WTC11 (cell line): ENCODE results near the gene PGAP6.

ENCODE experiments used
- ETV6 ChIP-seq: sonication (generic); formaldehyde crosslinking; IDR thresholded peaks from 2 replicates; pipeline ENCODE4 v1.8.1; 2022; ENCODE audit warnings: mild to moderate bottlenecking, missing genetic modification reagents
- JUN ChIP-seq: sonication (generic); formaldehyde crosslinking; IDR thresholded peaks from 2 replicates; pipeline ENCODE4 v1.8.0; 2023; ENCODE audit warnings: mild to moderate bottlenecking, missing genetic modification reagents
- NFYB ChIP-seq: sonication (generic); formaldehyde crosslinking; conservative IDR thresholded peaks from 2 replicates; pipeline ENCODE4 v1.8.0; 2022; ENCODE audit warnings: low read depth, missing genetic modification reagents
- USF1 ChIP-seq: sonication (generic); formaldehyde crosslinking; IDR thresholded peaks from 2 replicates; pipeline ENCODE4 v1.8.0; 2022; ENCODE audit warnings: mild to moderate bottlenecking, missing genetic modification reagents
- USF2 ChIP-seq: sonication (generic); formaldehyde crosslinking; IDR thresholded peaks from 2 replicates; pipeline ENCODE4 v1.8.1; 2023; ENCODE audit warnings: mild to moderate bottlenecking, missing genetic modification reagents, moderate library complexity
- TF ChIP-seq, protein P1 (sequence below): fragments of 200-600 bp; IDR thresholded peaks from 2 replicates; pipeline ENCODE4 v1.8.0; 2022; ENCODE audit warnings: antibody characterized with exemption

DNA sequence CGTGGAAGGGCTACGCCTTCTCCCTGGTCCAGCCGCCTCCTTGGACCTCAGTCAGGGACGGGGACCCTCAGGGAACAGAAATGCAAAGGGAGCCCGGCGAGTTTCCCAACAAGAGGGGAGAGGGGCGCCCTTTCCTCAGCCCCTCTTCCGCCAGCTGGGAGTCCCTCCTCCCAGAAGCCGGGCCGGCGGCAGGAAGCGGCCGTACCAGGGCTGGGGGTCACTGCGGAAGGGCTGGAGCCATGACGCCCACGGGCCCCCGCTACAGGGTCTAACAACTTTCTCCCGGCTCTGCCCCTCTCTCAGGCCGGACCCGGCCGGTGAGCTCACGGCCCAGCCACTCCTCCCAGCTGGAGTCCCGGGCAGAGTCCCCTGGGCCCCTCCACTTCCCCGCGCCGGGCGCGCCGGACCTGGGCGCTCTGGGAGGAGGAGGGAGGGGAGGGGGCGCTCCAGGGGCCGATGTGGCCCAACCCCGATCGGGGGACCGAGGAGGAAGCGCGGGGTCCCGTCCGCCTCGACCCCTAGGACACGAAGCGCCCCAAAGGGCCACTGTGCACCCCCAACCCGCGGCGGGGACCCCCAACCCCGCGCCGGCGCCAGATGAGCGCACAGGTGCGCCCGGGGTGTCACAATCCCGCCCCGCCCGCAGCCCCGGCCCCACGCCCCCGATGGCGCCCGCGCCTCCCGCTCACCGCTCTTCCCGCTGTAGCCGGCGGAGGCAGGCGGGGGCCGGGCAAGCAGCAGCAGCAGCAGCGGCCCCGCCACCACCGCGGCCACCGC lies 578 bp downstream of the PGAP6 start:
- no peak for TF ChIP-seq NFYB (CRISPR knock-in tag)
- TF ChIP-seq ETV6 (CRISPR knock-in tag), result no peak
- no peak for TF ChIP-seq USF1
- TF ChIP-seq, protein P1, sequence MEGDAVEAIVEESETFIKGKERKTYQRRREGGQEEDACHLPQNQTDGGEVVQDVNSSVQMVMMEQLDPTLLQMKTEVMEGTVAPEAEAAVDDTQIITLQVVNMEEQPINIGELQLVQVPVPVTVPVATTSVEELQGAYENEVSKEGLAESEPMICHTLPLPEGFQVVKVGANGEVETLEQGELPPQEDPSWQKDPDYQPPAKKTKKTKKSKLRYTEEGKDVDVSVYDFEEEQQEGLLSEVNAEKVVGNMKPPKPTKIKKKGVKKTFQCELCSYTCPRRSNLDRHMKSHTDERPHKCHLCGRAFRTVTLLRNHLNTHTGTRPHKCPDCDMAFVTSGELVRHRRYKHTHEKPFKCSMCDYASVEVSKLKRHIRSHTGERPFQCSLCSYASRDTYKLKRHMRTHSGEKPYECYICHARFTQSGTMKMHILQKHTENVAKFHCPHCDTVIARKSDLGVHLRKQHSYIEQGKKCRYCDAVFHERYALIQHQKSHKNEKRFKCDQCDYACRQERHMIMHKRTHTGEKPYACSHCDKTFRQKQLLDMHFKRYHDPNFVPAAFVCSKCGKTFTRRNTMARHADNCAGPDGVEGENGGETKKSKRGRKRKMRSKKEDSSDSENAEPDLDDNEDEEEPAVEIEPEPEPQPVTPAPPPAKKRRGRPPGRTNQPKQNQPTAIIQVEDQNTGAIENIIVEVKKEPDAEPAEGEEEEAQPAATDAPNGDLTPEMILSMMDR, result no peak
- no peak for TF ChIP-seq USF2 (CRISPR knock-in tag)
- no peak for TF ChIP-seq JUN (CRISPR knock-in tag)
